ENCODE results near the gene AP1G2. TPM values are rescaled to one million over a fixed set of nuclear protein-coding genes. Genes with fewer than 3 reads are reported as not detected.

Gene AP1G2
- total RNA-seq, 1 donor from 2014 or later, result 156 TPM

- Mint-ChIP-seq H3K4me3 (no peak overlapping the region), H3K4me1 (ENCODE audit: unreplicated experiment) (peaks cover 5% of the 10 kb centered on the region), H3K9me3 (no peaks in the 10 kb centered on the region), H3K27ac (no peak overlapping the region), H3K36me3 (no peaks in the 10 kb centered on the region), H3K27me3 (peaks cover 31% of the 10 kb centered on the region)
- TF ChIP-seq, protein P1, sequence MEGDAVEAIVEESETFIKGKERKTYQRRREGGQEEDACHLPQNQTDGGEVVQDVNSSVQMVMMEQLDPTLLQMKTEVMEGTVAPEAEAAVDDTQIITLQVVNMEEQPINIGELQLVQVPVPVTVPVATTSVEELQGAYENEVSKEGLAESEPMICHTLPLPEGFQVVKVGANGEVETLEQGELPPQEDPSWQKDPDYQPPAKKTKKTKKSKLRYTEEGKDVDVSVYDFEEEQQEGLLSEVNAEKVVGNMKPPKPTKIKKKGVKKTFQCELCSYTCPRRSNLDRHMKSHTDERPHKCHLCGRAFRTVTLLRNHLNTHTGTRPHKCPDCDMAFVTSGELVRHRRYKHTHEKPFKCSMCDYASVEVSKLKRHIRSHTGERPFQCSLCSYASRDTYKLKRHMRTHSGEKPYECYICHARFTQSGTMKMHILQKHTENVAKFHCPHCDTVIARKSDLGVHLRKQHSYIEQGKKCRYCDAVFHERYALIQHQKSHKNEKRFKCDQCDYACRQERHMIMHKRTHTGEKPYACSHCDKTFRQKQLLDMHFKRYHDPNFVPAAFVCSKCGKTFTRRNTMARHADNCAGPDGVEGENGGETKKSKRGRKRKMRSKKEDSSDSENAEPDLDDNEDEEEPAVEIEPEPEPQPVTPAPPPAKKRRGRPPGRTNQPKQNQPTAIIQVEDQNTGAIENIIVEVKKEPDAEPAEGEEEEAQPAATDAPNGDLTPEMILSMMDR (conservative IDR thresholded peaks at IDR 0.05), result no peak
- DNase-seq (ENCODE audit: extremely low spot score, unreplicated experiment), result no peak
Observed at GRCh38 chr14:23608454-23608853, 40.9 kb upstream of the AP1G2 start.

GRCh38 chr14:23605931-23606585, 38.5 kb upstream of the AP1G2 start:
- Mint-ChIP-seq H3K4me3 (no peak overlapping the region), H3K36me3 (no peaks in the 10 kb centered on the region), H3K4me1 (ENCODE audit: unreplicated experiment) (peaks cover under 1% of the 10 kb centered on the region), H3K27me3 (peaks cover 20% of the 10 kb centered on the region), H3K27ac (no peak overlapping the region), H3K9me3 (no peaks in the 10 kb centered on the region)
- TF ChIP-seq, protein P1 (conservative IDR thresholded peaks at IDR 0.05), result no peak
- DNase-seq (ENCODE audit: extremely low spot score, unreplicated experiment), result no peak

GRCh38 chr14:23604675-23605170, 37.1 kb upstream of the AP1G2 start:
- TF ChIP-seq, protein P1 (conservative IDR thresholded peaks at IDR 0.05), result no peak
- DNase-seq (ENCODE audit: extremely low spot score, unreplicated experiment), result no peak
- no peak overlapping the region for H3K4me3 Mint-ChIP-seq
- peaks cover 23% of the 10 kb centered on the region for H3K27me3 Mint-ChIP-seq
- no peaks in the 10 kb centered on the region for H3K36me3 Mint-ChIP-seq
- H3K27ac Mint-ChIP-seq, result no peak overlapping the region
- no peaks in the 10 kb centered on the region for H3K4me1 Mint-ChIP-seq (ENCODE audit: unreplicated experiment)
- no peaks in the 10 kb centered on the region for H3K9me3 Mint-ChIP-seq

DNA sequence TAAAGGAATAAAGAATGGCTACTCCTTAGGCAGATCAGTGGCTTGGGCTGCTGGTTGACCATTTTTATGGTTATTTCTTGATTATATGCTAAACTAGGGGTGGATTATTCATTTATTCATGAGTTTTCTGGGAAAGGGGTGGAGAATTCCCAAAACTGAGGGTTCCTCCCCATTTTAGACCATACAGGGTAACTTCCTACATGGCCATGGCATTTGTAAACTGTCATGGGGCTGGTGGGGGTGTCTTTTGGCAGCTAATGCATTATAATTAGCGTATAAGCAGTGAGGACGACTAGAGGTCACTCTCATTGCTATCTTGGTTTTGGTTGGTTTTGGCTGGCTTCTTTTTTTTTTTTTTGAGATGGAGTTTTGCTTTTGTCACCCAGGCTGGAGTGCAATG, 36.6 kb upstream of the AP1G2 start:
- no peaks in the 10 kb centered on the region for H3K4me1 Mint-ChIP-seq (ENCODE audit: unreplicated experiment)
- H3K4me3 Mint-ChIP-seq, result no peak overlapping the region
- H3K9me3 Mint-ChIP-seq, result no peaks in the 10 kb centered on the region
- TF ChIP-seq, protein P1 (conservative IDR thresholded peaks at IDR 0.05), result no peak
- DNase-seq (ENCODE audit: extremely low spot score, unreplicated experiment), result no peak
- H3K27ac Mint-ChIP-seq, result no peak overlapping the region
- H3K27me3 Mint-ChIP-seq, result peaks cover 21% of the 10 kb centered on the region
- H3K36me3 Mint-ChIP-seq, result no peaks in the 10 kb centered on the region

GRCh38 chr14:23603103-23603502, 35.5 kb upstream of the AP1G2 start:
- Mint-ChIP-seq H3K27me3 (peaks cover 17% of the 10 kb centered on the region), H3K27ac (no peak overlapping the region), H3K36me3 (no peaks in the 10 kb centered on the region), H3K9me3 (no peaks in the 10 kb centered on the region), H3K4me1 (ENCODE audit: unreplicated experiment) (no peaks in the 10 kb centered on the region), H3K4me3 (no peak overlapping the region)
- DNase-seq (ENCODE audit: extremely low spot score, unreplicated experiment), result no peak
- TF ChIP-seq, protein P1 (conservative IDR thresholded peaks at IDR 0.05), result no peak

All from type B pancreatic cell (in vitro differentiated cells).